OCI-LY3 (cell line): ENCODE data around the gene ANKH.

Experiments used
- H2AFZ ChIP-seq: fragments of 200-600, 300-600 bp; shearing (Covaris generic); 2 replicates; pipeline ENCODE4 v1.6.0; 2014; ENCODE audit warnings: antibody characterized with exemption, low read depth, low read length
- H3K27ac ChIP-seq: fragments of 200-600, 300-600 bp; sonication (generic); 2 replicates; pipeline ENCODE4 v1.5.1; 2014; ENCODE audit warnings: mild to moderate bottlenecking, low read length, moderate library complexity, mixed read lengths
- H3K27me3 ChIP-seq: fragments of 200-600, 300-600 bp; sonication (generic); 2 replicates; pipeline ENCODE4 v1.6.1; 2014; ENCODE audit warnings: low read depth, low read length, mixed read lengths
- H3K36me3 ChIP-seq: fragments of 200-600, 300-600 bp; sonication (generic); replicated peaks from 2 replicates; pipeline ENCODE3; 2014; ENCODE audit warnings: low read depth, low read length, mixed read lengths
- H3K4me1 ChIP-seq: fragments of 300-600, 200-600 bp; sonication (generic); 2 replicates; pipeline ENCODE4 v1.6.1; 2014; ENCODE audit warnings: low read length, mixed read lengths
- H3K4me2 ChIP-seq: fragments of 200-600, 300-600 bp; sonication (generic); 2 replicates; pipeline ENCODE4 v1.6.1; 2014; ENCODE audit warnings: low read length, mixed read lengths
- H3K4me3 ChIP-seq: fragments of 300-600, 200-600 bp; sonication (generic); 2 replicates; pipeline ENCODE4 v1.5.1; 2014; ENCODE audit warnings: antibody characterized with exemption, mild to moderate bottlenecking, low read length, moderate library complexity
- H3K79me2 ChIP-seq: fragments of 300-600, 200-600 bp; shearing (Covaris generic); 2 replicates; pipeline ENCODE4 v1.6.1; 2014; ENCODE audit warnings: mild to moderate bottlenecking, low read length, mixed read lengths
- H3K9ac ChIP-seq: fragments of 300-600, 200-600 bp; shearing (Covaris generic); 2 replicates; pipeline ENCODE4 v1.6.0; 2014; ENCODE audit warnings: mild to moderate bottlenecking, low read length, moderate library complexity
- H3K9me3 ChIP-seq: fragments of 200-600, 300-600 bp; shearing (Covaris generic); 2 replicates; pipeline ENCODE4 v1.6.1; 2014; ENCODE audit warnings: low read length, mixed read lengths; ENCODE audit not compliant: insufficient read depth
- H4K20me1 ChIP-seq: fragments of 200-600, 300-600 bp; sonication (generic); 2 replicates; pipeline ENCODE4 v1.6.1; 2016; ENCODE audit warnings: low read length, mixed read lengths; ENCODE audit not compliant: insufficient read depth
- EZH2phosphoT487 ChIP-seq: fragments of 200-600 bp; shearing (Covaris generic); IDR thresholded peaks from 2 replicates; pipeline ENCODE4 v1.6.1; 2018; ENCODE audit warnings: antibody characterized with exemption, mixed run types, low read depth
- TF ChIP-seq, protein P1 (sequence below): fragments of 200-600, 300-600 bp; sonication (generic); IDR thresholded peaks from 2 replicates; pipeline ENCODE4 v1.5.1; 2014; ENCODE audit warnings: antibody characterized with exemption, low read length, low read depth

The ANKH gene

DNA sequence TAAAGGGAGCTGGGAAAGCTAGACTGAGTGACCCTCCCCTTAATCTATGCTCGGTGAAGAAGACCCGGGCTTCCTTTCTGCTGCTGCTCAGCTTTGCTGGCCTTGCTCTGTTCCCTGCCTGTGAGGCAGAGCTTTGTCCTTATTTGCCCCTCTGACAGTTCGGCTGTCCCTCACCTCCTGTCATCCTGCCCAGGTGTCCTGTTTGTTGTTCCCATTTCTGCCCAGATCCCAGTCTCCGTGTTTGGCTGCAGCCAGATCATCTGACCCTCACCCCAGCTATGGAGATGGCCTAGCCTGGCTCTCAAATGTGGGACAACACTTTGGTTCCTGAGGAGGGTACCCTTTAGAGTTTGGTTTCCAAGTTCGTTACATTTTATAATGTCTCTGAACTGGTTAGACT lies 186.8 kb downstream of the ANKH start:
- H3K9ac ChIP-seq: no peak overlapping the region
- no peak overlapping the region for H3K4me3 ChIP-seq
- peaks cover 49% of the 10 kb centered on the region for H3K36me3 ChIP-seq
- H3K9me3 ChIP-seq: no peaks in the 10 kb centered on the region
- no peaks in the 10 kb centered on the region for H3K79me2 ChIP-seq
- no peaks in the 10 kb centered on the region; the same call in 1 of the 2 replicates for H4K20me1 ChIP-seq
- H3K4me1 ChIP-seq: peaks cover 14% of the 10 kb centered on the region
- no peak for TF ChIP-seq EZH2phosphoT487
- TF ChIP-seq, protein P1, sequence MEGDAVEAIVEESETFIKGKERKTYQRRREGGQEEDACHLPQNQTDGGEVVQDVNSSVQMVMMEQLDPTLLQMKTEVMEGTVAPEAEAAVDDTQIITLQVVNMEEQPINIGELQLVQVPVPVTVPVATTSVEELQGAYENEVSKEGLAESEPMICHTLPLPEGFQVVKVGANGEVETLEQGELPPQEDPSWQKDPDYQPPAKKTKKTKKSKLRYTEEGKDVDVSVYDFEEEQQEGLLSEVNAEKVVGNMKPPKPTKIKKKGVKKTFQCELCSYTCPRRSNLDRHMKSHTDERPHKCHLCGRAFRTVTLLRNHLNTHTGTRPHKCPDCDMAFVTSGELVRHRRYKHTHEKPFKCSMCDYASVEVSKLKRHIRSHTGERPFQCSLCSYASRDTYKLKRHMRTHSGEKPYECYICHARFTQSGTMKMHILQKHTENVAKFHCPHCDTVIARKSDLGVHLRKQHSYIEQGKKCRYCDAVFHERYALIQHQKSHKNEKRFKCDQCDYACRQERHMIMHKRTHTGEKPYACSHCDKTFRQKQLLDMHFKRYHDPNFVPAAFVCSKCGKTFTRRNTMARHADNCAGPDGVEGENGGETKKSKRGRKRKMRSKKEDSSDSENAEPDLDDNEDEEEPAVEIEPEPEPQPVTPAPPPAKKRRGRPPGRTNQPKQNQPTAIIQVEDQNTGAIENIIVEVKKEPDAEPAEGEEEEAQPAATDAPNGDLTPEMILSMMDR: no peak
- H2AFZ ChIP-seq: no peak overlapping the region
- no peak overlapping the region for H3K27ac ChIP-seq
- no peak overlapping the region for H3K4me2 ChIP-seq
- H3K27me3 ChIP-seq: no peaks in the 10 kb centered on the region

DNA sequence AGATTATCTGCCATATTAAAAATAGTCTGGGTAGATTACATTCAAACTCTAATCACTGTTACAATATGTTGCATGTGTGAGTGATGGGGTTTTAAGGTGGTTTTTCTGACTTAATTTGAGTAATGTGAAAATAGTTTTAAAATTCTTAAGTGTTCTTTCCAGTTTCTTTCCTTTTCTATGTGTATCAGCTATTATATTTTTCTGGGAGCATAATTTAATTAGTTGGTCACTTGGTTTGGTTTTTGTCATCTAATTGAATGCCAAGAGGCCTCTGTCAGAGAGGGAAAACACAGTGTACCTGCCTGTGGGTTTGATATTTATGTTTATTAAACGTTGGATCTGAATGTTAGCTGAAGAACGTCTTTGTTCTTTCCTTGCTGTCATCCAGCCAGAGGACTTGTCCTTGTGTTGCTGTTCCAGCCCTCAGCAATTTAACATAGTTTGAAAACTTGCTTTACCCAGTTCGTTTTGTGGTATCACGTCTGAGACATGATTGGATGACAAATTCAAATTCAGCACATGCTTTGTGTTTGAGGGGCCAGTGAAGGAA lies 187.6 kb downstream of the ANKH start:
- H4K20me1 ChIP-seq: no peaks in the 10 kb centered on the region; the same call in 1 of the 2 replicates
- no peaks in the 10 kb centered on the region for H3K9me3 ChIP-seq
- H3K27me3 ChIP-seq: no peaks in the 10 kb centered on the region
- H3K4me3 ChIP-seq: no peak overlapping the region
- no peak overlapping the region for H3K27ac ChIP-seq
- H2AFZ ChIP-seq: no peak overlapping the region
- no peak overlapping the region for H3K4me2 ChIP-seq
- H3K4me1 ChIP-seq: peaks cover 18% of the 10 kb centered on the region
- no peak overlapping the region for H3K9ac ChIP-seq
- H3K36me3 ChIP-seq: peaks cover 46% of the 10 kb centered on the region
- H3K79me2 ChIP-seq: peaks cover 3% of the 10 kb centered on the region; the same call in 1 of the 2 replicates
- TF ChIP-seq, protein P1: no peak
- TF ChIP-seq EZH2phosphoT487: no peak

DNA sequence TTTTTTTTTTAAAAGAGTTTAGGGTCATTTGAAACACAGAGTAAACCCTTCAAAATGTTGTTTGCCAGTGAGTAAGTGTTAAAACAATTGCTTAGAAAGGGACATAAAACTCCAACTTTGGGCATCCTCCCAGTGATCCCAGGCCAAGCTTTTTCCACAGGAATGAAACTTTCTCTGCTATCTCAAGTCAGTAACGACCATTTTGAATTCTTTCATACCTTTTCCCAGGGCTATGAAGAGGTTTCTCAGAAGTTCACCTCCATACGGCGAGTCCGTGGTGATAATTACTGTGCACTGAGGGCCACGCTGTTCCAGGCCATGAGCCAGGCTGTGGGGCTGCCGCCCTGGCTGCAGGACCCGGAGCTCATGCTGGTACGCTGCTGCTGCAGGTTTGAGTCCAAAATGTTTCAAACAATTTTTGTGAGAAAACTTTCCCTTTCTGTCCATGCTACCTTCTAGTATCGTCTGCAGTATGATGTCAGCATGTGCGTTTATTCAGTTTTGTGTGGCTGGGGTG lies 190.3 kb downstream of the ANKH start:
- no peak overlapping the region for H3K9ac ChIP-seq
- peaks cover 10% of the 10 kb centered on the region; the same call in 1 of the 2 replicates for H4K20me1 ChIP-seq
- no peak for TF ChIP-seq EZH2phosphoT487
- TF ChIP-seq, protein P1: no peak
- peaks cover 36% of the 10 kb centered on the region for H3K4me1 ChIP-seq
- peaks cover 26% of the 10 kb centered on the region for H3K79me2 ChIP-seq
- no peak overlapping the region for H3K27ac ChIP-seq
- H3K36me3 ChIP-seq: peaks cover 44% of the 10 kb centered on the region
- H3K27me3 ChIP-seq: no peaks in the 10 kb centered on the region
- no peak overlapping the region for H3K4me3 ChIP-seq
- H2AFZ ChIP-seq: no peak overlapping the region
- H3K9me3 ChIP-seq: no peaks in the 10 kb centered on the region
- H3K4me2 ChIP-seq: no peak overlapping the region

DNA sequence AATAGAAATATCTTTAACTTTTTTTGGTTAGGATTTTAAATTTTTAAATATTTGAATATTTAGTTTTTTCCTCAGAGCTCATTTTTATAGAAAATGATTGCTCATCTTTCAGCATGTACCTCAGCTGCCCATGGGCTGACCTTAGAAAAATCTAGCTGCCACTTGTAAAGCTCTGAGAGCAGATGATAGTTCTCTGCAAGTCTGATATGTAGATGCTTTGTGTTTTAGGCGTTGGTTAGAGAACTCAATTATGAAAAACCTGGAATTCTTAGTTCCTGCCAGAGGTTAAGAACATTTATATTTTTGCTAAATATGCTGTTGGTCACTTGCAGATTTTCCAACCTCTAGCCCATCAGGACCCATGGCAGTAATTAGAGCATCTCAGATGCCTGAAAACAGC lies 192.0 kb downstream of the ANKH start:
- Histone ChIP-seq H3K9ac (no peak overlapping the region), H3K36me3 (peaks cover 52% of the 10 kb centered on the region), H3K4me2 (no peak overlapping the region), H3K4me3 (no peak overlapping the region), H4K20me1 (peaks cover 23% of the 10 kb centered on the region; the same call in 1 of the 2 replicates), H3K27me3 (no peaks in the 10 kb centered on the region), H3K27ac (no peak overlapping the region), H3K9me3 (no peaks in the 10 kb centered on the region), H2AFZ (no peak overlapping the region), H3K79me2 (peaks cover 43% of the 10 kb centered on the region), H3K4me1 (peaks cover 46% of the 10 kb centered on the region)
- no peak for TF ChIP-seq EZH2phosphoT487
- TF ChIP-seq, protein P1: no peak
